Ammon's horn (tissue), 1 donor: ENCODE results near the gene PTBP2.

Source experiments
- DNase-seq: peaks from one replicate; pipeline ENCODE4 v3.0.0-alpha.2; 2016; ENCODE audit warnings: low spot score

PTBP2 gene

GRCh38 chr1:96820671-96821070 lies 99.1 kb downstream of the PTBP2 start:
- DNase-seq, result no peak

DNA sequence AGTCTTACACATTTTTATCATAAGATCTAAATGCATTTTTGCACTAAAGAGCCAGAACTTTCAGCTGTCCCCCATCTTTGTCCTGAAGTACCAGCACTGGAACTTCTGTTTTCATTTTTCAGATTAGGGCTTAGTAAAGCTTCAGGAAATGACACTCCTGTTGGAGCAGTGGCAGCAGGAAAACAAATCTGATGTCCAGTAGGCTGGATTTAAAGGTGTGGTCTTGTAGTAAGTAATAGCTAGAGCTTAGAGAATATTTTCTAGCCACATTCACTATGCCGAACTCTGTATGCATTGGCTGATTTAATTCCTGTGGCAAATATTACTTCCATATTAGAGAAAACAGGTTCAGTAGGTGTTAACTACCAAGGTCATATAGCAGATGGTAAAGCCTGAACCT lies 103.6 kb downstream of the PTBP2 start:
- no peak for DNase-seq

GRCh38 chr1:96825950-96826576 lies 104.5 kb downstream of the PTBP2 start:
- DNase-seq, result no peak

DNA sequence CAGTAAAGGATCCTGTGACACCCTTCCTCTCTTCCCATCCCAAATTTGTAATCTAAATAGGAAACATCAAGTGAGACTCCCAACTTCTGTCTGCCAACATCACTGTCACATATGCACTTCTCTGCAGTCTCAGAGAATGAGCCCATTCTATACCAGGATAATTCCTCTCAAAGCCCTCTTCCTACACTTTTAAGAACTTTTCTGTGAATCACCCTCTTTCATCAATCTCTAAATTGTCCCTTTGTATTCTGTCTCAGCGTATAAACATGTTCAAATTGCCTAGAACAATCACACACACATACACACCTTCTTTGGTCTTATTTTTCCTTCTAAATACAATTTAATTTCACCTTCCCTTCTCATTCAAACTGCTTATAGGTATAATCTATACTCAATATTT lies 111.8 kb downstream of the PTBP2 start:
- DNase-seq, result no peak

DNA sequence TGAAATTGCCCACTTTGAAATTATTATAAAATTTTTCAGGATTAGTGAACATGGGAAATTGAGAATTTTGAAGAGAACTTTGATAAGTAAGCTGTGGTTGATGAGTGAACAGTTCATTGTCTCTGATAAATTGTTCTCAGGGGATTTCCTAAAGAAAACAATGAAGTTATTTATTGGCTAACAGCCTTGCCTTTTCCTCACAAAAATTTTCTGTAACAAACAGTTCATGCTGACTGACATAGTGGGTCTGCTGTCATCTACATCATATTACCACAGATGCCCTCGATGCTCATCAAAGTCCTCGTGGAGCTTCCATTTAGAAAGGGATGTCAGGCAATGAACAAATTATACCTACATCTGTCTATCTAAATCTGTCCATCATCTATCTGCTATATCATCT lies 113.4 kb downstream of the PTBP2 start:
- DNase-seq, result no peak

GRCh38 chr1:96837057-96837780 lies 115.6 kb downstream of the PTBP2 start:
- DNase-seq, result no peak

DNA sequence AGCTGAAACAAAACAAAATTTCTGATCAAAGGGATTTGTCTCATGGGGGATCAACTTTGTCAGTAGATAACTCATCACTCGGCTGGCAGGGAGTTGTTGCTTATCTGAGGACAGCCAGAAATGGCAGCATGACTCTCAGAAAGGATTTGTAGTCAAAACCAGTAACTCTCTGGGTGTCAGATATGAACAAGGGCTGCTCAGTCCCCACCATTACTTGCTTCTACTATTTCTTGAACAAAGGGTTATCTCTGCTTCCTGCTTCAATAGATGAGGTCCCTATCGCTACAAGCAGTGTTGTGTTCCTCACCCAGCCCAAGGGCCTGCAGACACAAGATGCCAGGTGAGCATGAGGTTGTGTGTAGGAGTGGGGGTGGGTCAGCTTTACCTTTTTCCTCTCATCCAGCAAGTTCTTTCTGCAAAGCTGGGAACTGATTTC lies 116.2 kb downstream of the PTBP2 start:
- DNase-seq, result no peak

GRCh38 chr1:96840396-96840795 lies 118.8 kb downstream of the PTBP2 start:
- no peak for DNase-seq

DNA sequence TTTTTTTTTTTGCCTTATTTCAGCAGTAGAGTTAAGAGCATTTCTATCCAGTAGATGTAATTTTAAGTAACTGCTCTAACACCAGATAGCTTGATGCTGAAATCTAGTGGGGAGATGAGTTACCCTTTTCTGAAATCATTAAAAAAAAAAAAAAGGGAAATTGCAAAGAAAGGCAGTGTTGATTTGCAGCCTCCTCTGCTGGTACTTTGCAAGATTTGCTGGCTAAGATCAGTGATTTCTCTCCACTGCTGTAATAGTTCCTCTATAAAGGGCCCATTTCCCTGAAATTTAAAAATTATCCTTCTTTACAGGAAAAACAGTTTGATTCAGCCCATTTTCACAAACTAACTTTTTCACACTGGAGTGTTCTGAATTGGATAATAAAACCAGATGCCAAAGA lies 120.6 kb downstream of the PTBP2 start:
- DNase-seq, result no peak

GRCh38 chr1:96843196-96843595 lies 121.6 kb downstream of the PTBP2 start:
- peak; percentile 17 for DNase-seq

GRCh38 chr1:96843601-96844000 lies 122.0 kb downstream of the PTBP2 start:
- no peak for DNase-seq

- peak; percentile 20 for DNase-seq
Measured at GRCh38 chr1:96845464-96845863, 123.9 kb downstream of the PTBP2 start.

DNA sequence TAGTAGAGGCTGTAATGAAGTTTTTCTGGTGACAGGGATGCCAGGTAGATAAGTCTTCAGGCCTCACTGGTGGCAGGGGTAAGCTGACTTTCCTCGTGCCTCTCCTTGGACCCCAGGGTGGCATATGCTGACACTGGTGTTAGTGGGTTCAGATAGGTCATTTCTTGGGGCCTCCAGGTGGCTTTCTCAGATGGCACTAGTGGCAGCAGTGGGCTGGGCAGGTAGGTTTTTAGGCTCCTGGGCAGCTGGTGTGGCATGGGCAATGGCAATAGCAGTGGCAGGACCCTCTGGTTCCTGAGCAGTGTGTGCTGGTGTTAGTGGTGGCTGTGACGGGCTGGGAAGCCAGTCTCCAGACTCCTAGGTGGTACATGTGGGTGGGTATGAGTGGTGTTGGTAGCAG lies 140.3 kb downstream of the PTBP2 start:
- no peak for DNase-seq

GRCh38 chr1:96863449-96863848 lies 141.9 kb downstream of the PTBP2 start:
- DNase-seq, result no peak
